Neuronal stem cell (in vitro differentiated cells): ENCODE data around the gene OBSCN.

ENCODE experiments used
- DNase-seq: peaks from one replicate; pipeline ENCODE4 v3.0.0-alpha.2; 2013; ENCODE audit warnings: low spot score
- H2AFZ ChIP-seq: one replicate; pipeline ENCODE4 v1.6.1; 2013; ENCODE audit warnings: mild to moderate bottlenecking, low read length, inconsistent platforms
- H2AK5ac ChIP-seq: 2 replicates; pipeline ENCODE4 v1.6.1; 2013; ENCODE audit warnings: low read depth, mild to moderate bottlenecking, inconsistent platforms, low read length, moderate library complexity, mixed read lengths
- H2BK120ac ChIP-seq: 2 replicates; pipeline ENCODE4 v1.6.1; 2013; ENCODE audit warnings: low read depth, mild to moderate bottlenecking, inconsistent platforms, low read length, moderate library complexity, mixed read lengths
- H2BK12ac ChIP-seq: one replicate; pipeline ENCODE4 v1.6.1; 2013; ENCODE audit warnings: low read length, inconsistent platforms
- H2BK15ac ChIP-seq: 2 replicates; pipeline ENCODE4 v1.6.1; 2013; ENCODE audit warnings: mild to moderate bottlenecking, low read length, inconsistent platforms, mixed read lengths
- H2BK5ac ChIP-seq: one replicate; pipeline ENCODE4 v1.6.1; 2013; ENCODE audit warnings: inconsistent platforms, mild to moderate bottlenecking, low read length, moderate library complexity
- H3K14ac ChIP-seq: one replicate; pipeline ENCODE4 v1.6.1; 2013; ENCODE audit warnings: low read length, inconsistent platforms
- H3K18ac ChIP-seq: 2 replicates; pipeline ENCODE4 v1.6.1; 2013; ENCODE audit warnings: low read length, inconsistent platforms
- H3K23ac ChIP-seq: 2 replicates; pipeline ENCODE4 v1.6.1; 2013; ENCODE audit warnings: low read depth, mild to moderate bottlenecking, mixed read lengths, low read length, inconsistent platforms; ENCODE audit not compliant: poor library complexity
- H3K27ac ChIP-seq: replicated peaks from 3 replicates; pipeline ENCODE4 v1.5.1; 2013; ENCODE audit warnings: low read length, inconsistent platforms
- H3K27me3 ChIP-seq, 3 experiments: 2 replicates each; pipeline ENCODE4 v1.6.1; 2013; ENCODE audit warnings: low read length in 3 of 3, mild to moderate bottlenecking in 2 of 3, inconsistent platforms in 1 of 3, low read depth in 1 of 3, mixed read lengths in 1 of 3, moderate library complexity in 1 of 3; ENCODE audit not compliant: control insufficient read depth in 3 of 3, insufficient read depth in 3 of 3
- H3K36me3 ChIP-seq, 2 donors: replicated peaks in 1 of 2; 2 replicates each; pipeline ENCODE4 v1.6.1; 2013; ENCODE audit warnings: low read length in 2 of 2; ENCODE audit not compliant: control insufficient read depth in 2 of 2, insufficient read depth in 2 of 2
- H3K4ac ChIP-seq: 2 replicates; pipeline ENCODE4 v1.6.1; 2013; ENCODE audit warnings: inconsistent platforms, mild to moderate bottlenecking, low read length, moderate library complexity
- H3K4me1 ChIP-seq, 2 donors: 1 replicate in 1 of 2; 2 replicates in 1 of 2; pipeline ENCODE4 v1.6.1; 2013; ENCODE audit warnings: low read length in 2 of 2, low read depth in 1 of 2; ENCODE audit not compliant: control insufficient read depth in 2 of 2, insufficient read depth in 1 of 2
- H3K4me2 ChIP-seq: one replicate; pipeline ENCODE4 v1.6.1; 2013; ENCODE audit warnings: mild to moderate bottlenecking, low read length, inconsistent platforms; ENCODE audit not compliant: insufficient read depth, poor library complexity, severe bottlenecking
- H3K4me3 ChIP-seq, 2 donors: 2 replicates each; pipeline ENCODE4 v1.5.1; 2013; ENCODE audit warnings: low read length in 2 of 2, mild to moderate bottlenecking in 2 of 2, inconsistent platforms in 1 of 2, moderate library complexity in 1 of 2
- H3K79me1 ChIP-seq: one replicate; pipeline ENCODE4 v1.6.1; 2013; ENCODE audit warnings: low read depth, mild to moderate bottlenecking, inconsistent platforms, low read length, moderate library complexity
- H3K9ac ChIP-seq: one replicate; pipeline ENCODE4 v1.6.1; 2013; ENCODE audit warnings: mild to moderate bottlenecking, low read depth, low read length, inconsistent platforms; ENCODE audit not compliant: poor library complexity
- H3K9me3 ChIP-seq, 2 donors: replicated peaks in 1 of 2; 2 replicates each; pipeline versions ENCODE3 to v1.6.1; 2013; ENCODE audit warnings: low read length in 2 of 2, mild to moderate bottlenecking in 2 of 2, inconsistent platforms in 1 of 2, low read depth in 1 of 2, mixed read lengths in 1 of 2, moderate library complexity in 1 of 2; ENCODE audit not compliant: control insufficient read depth in 2 of 2, insufficient read depth in 1 of 2
- H4K8ac ChIP-seq: one replicate; pipeline ENCODE4 v1.6.1; 2013; ENCODE audit warnings: low read depth, mild to moderate bottlenecking, inconsistent platforms, low read length, moderate library complexity
- H4K91ac ChIP-seq: one replicate; pipeline ENCODE4 v1.6.1; 2013; ENCODE audit warnings: low read length, low read depth, mild to moderate bottlenecking, inconsistent platforms; ENCODE audit not compliant: poor library complexity
- WGBS, 2 donors: extraction: QIAGEN DNeasy Blood & Tissue Kit; methylation state at CpG; one replicate each; pipeline ENCODE4 v1.1.7; 2013; ENCODE audit warnings: missing lambda C conversion rate in 2 of 2, mixed read lengths in 1 of 2; ENCODE audit not compliant: insufficient read length in 2 of 2, insufficient replicate concordance in 1 of 2; ENCODE audit errors: extremely low coverage in 2 of 2; 5-methylcytosine and 5-hydroxymethylcytosine counted together

OBSCN gene

DNA sequence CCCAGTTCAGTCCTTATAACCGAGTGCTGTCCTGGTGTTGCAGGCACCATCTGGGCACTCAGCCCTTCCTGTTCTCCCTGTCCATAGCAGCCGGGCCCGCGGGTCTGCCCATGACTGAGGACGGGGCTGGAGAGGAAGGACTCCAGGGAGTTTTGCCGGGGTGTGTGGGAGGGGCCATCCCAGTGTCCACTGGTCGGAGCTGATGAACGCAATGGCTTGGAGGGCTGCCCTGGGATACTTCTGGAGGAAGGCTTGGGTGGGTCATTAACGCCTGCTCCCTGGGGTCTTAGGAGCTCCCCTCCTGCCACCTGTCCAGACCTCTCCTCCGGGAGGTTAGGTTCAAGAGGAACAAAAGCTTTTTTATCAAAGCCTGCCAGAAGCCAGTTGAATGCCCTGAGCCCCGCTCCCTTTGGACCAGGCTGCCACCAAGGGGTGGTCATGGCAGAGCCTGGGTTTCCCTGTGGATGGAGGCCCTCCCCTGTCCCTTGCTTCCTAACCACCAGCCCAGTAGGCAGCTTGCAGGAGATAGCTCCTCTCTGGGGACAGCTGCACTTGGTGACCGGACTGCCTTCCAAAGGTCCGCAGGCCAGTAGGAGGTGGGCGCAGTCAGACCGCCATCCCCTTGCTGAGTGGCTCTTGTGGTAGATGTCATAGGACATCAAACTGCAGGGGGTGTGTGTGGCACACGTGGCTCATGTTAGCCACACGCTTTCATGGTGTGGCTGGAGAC lies 137.5 kb downstream of the OBSCN start:
- Histone ChIP-seq H2BK120ac (no peak overlapping the region), H3K18ac (no peak overlapping the region), H3K14ac (no peak overlapping the region), H3K79me1 (peaks cover under 1% of the 10 kb centered on the region), H2BK15ac (no peak overlapping the region), H2BK5ac (no peak overlapping the region), H3K9me3 (peaks cover 0 to 2% of the 10 kb centered on the region in 2 donors), H3K27ac (no peak overlapping the region), H2AFZ (no peak overlapping the region), H3K4ac (no peak overlapping the region), H3K9ac (no peak overlapping the region), H3K4me2 (no peak overlapping the region), H4K8ac (no peak overlapping the region), H2AK5ac (no peak overlapping the region), H2BK12ac (no peak overlapping the region), H3K36me3 (peaks cover 0 to 1% of the 10 kb centered on the region in 2 donors), H4K91ac (no peak overlapping the region), H3K4me1 (no peaks in the 10 kb centered on the region), H3K23ac (no peak overlapping the region), H3K4me3 (peak overlapping the region in 1 of 2 donors; percentile 8), H3K27me3 (peaks cover 0 to 3% (median 0%) of the 10 kb centered on the region in 3 experiments)
- no CpG with 5 or more reads among the region's 17 CpGs for WGBS, 2 donors
- no peak for DNase-seq

DNA sequence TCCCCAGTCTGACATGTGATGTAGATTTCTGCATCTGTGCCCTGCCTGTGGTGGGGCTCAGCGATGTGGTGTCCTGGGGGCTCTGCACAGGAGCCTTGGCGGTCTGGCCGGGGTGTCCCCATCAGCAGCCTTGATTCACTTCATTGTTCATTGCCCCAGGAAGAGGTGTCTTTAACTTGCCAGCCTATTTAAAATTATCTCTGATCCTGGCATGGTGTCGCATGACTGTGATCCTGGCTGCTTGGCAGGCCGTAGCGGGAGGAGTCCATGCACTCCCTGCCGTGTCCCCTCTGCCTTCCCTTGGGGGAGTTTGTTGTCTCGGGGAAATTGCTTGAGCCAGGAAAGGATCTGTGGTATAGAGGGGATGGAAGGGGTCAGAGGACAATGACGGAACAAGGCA lies 138.9 kb downstream of the OBSCN start:
- no peak overlapping the region for H3K4me2 ChIP-seq

DNA sequence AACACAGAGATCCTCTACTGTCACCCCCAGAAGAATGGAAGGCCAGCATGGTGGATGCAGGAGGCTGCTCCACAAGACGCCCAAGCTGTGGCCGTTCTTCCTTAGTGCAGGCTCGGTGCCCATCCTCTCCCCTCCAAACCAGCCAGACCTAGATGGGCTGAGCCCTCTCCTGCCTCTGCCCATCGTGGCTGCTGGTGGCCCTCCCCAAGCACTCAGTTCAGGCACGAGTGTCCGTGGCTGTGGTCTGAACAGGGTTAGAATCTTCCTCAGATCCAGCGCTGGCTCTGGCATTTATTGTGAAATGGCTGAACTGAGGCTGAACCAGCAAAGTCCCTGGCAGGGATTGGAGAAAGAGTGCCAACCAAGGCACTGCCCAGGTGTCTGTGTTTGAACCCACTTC lies 139.3 kb downstream of the OBSCN start:
- Histone ChIP-seq H4K91ac (peak overlapping the region; percentile 76), H3K14ac (no peak overlapping the region), H3K18ac (no peak overlapping the region), H3K9ac (no peak overlapping the region), H3K23ac (peak overlapping the region; percentile 44), H3K9me3 (peaks cover 0 to 2% of the 10 kb centered on the region in 2 donors), H2AFZ (no peak overlapping the region), H4K8ac (no peak overlapping the region), H3K4me2 (no peak overlapping the region), H2BK120ac (no peak overlapping the region), H2AK5ac (no peak overlapping the region), H2BK15ac (no peak overlapping the region), H3K4ac (no peak overlapping the region), H3K27me3 (peaks cover 0 to 3% (median 0%) of the 10 kb centered on the region in 3 experiments), H3K4me3 (no peak overlapping the region), H2BK5ac (no peak overlapping the region), H3K79me1 (peaks cover 2% of the 10 kb centered on the region), H3K4me1 (no peaks in the 10 kb centered on the region), H2BK12ac (no peak overlapping the region), H3K27ac (no peak overlapping the region), H3K36me3 (peaks cover 0 to 1% of the 10 kb centered on the region in 2 donors)
- DNase-seq, result no peak
- WGBS, 2 donors, result no CpG with 5 or more reads among the region's 7 CpGs

More for the DNA sequence above, 138.9 kb downstream of the OBSCN start:
- Histone ChIP-seq H4K91ac (no peak overlapping the region), H2AFZ (no peak overlapping the region), H2BK12ac (no peak overlapping the region), H2BK120ac (no peak overlapping the region), H3K27me3 (peaks cover 0 to 3% (median 0%) of the 10 kb centered on the region in 3 experiments), H3K4ac (no peak overlapping the region), H3K18ac (no peak overlapping the region), H2AK5ac (no peak overlapping the region), H3K4me1 (no peaks in the 10 kb centered on the region), H4K8ac (no peak overlapping the region), H3K23ac (no peak overlapping the region), H3K14ac (peak overlapping the region; percentile 25), H2BK15ac (no peak overlapping the region), H3K36me3 (peaks cover 0 to 1% of the 10 kb centered on the region in 2 donors), H2BK5ac (no peak overlapping the region), H3K9me3 (peaks cover 0 to 2% of the 10 kb centered on the region in 2 donors), H3K79me1 (peaks cover 2% of the 10 kb centered on the region), H3K27ac (no peak overlapping the region), H3K9ac (no peak overlapping the region), H3K4me3 (no peak overlapping the region)
- WGBS, 2 donors, result no CpG with 5 or more reads among the region's 9 CpGs
- DNase-seq, result no peak

DNA sequence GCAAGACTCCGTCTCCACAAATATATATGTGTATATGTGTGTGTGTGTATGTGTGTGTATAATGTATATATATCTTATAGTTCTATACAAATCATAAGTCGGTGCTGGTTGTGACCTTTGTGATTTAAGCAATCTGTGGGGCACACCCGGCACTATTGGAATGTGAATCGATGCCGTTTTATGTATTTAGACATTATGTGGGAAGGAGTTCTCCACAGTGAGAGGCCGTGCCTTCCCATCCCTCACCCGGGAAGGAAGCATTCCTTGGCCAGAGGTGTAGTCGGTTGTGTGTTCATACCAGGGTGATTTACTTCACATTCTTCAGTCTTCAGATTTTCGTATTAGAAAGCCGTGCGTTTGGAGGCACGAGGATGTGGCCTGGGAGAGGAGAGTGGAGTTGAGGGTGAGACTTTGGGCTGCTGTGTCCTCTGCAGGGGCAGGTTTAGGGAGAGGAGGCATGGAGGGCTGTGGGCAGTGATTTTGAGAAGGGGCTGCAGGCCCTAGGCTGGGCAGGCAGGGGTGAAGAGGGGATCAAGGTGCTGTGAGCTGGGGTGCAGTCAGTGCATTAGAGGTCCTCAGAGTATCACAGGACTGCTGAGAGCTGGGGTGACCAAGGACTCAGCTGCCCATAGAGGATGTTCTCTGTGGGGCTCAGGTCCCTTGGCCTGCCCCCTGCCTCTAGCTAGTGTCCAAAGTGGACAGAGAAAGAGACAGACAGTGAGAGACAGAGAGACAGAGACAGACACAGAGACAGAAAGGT lies 141.0 kb downstream of the OBSCN start:
- H3K9me3 ChIP-seq, result peaks cover 0 to 2% of the 10 kb centered on the region in 2 donors
- H3K4me2 ChIP-seq, result no peak overlapping the region
- DNase-seq, result no peak
- H3K4me1 ChIP-seq, result no peaks in the 10 kb centered on the region
- no peak overlapping the region for H3K27ac ChIP-seq
- no peak overlapping the region for H3K9ac ChIP-seq
- no peak overlapping the region for H4K91ac ChIP-seq
- peaks cover 0 to 1% of the 10 kb centered on the region in 2 donors for H3K36me3 ChIP-seq
- peaks cover 0 to 3% (median 0%) of the 10 kb centered on the region in 3 experiments for H3K27me3 ChIP-seq
- H3K23ac ChIP-seq, result no peak overlapping the region
- no peak overlapping the region for H3K4me3 ChIP-seq
- no peak overlapping the region for H3K4ac ChIP-seq
- H2AFZ ChIP-seq, result no peak overlapping the region
- no peak overlapping the region for H3K18ac ChIP-seq
- WGBS, 2 donors, result no CpG with 5 or more reads among the region's 12 CpGs
- H4K8ac ChIP-seq, result no peak overlapping the region
- no peak overlapping the region for H2BK12ac ChIP-seq
- no peak overlapping the region for H2AK5ac ChIP-seq
- no peak overlapping the region for H3K14ac ChIP-seq
- no peak overlapping the region for H2BK15ac ChIP-seq
- no peak overlapping the region for H2BK120ac ChIP-seq
- H2BK5ac ChIP-seq, result no peak overlapping the region
- peaks cover 2% of the 10 kb centered on the region for H3K79me1 ChIP-seq
